ENCODE data around the gene LIPC.

The LIPC gene

GRCh38 chr15:58543664-58544335 lies 112.0 kb downstream of the LIPC start:
- DNase-seq = no peak

GRCh38 chr15:58544756-58545155 lies 113.0 kb downstream of the LIPC start:
- DNase-seq = no peak

GRCh38 chr15:58545307-58546065 lies 113.7 kb downstream of the LIPC start:
- no peak for DNase-seq

- peak; percentile 47 for DNase-seq
Observed at GRCh38 chr15:58546066-58546591, 114.3 kb downstream of the LIPC start.

GRCh38 chr15:58546635-58547627 lies 115.1 kb downstream of the LIPC start:
- peak; percentile 94 for DNase-seq

GRCh38 chr15:58547628-58548307 lies 116.0 kb downstream of the LIPC start:
- no peak for DNase-seq

- no peak for DNase-seq
Observed at GRCh38 chr15:58548308-58549012, 116.7 kb downstream of the LIPC start.

- peak; percentile 46 for DNase-seq
Observed at GRCh38 chr15:58549013-58549784, 117.4 kb downstream of the LIPC start.

- no peak for DNase-seq
Observed at GRCh38 chr15:58549785-58550074, 117.9 kb downstream of the LIPC start.

- no peak for DNase-seq
Observed at GRCh38 chr15:58551084-58551763, 119.4 kb downstream of the LIPC start.

GRCh38 chr15:58551764-58552504 lies 120.1 kb downstream of the LIPC start:
- peak; percentile 96 for DNase-seq

GRCh38 chr15:58552505-58553364 lies 120.9 kb downstream of the LIPC start:
- no peak for DNase-seq

- DNase-seq = no peak
Observed at GRCh38 chr15:58553365-58553918, 121.7 kb downstream of the LIPC start.

GRCh38 chr15:58554758-58555157 lies 123.0 kb downstream of the LIPC start:
- DNase-seq = no peak

GRCh38 chr15:58555162-58556027 lies 123.6 kb downstream of the LIPC start:
- DNase-seq = no peak

- no peak for DNase-seq
Observed at GRCh38 chr15:58556028-58556361, 124.2 kb downstream of the LIPC start.

- DNase-seq = no peak
Observed at GRCh38 chr15:58556541-58556940, 124.8 kb downstream of the LIPC start.

- no peak for DNase-seq
Observed at GRCh38 chr15:58558777-58559176, 127.0 kb downstream of the LIPC start.

All from fibroblast of skin of right quadriceps (primary cell).